ENCODE results near the gene ACOT7.

DNA sequence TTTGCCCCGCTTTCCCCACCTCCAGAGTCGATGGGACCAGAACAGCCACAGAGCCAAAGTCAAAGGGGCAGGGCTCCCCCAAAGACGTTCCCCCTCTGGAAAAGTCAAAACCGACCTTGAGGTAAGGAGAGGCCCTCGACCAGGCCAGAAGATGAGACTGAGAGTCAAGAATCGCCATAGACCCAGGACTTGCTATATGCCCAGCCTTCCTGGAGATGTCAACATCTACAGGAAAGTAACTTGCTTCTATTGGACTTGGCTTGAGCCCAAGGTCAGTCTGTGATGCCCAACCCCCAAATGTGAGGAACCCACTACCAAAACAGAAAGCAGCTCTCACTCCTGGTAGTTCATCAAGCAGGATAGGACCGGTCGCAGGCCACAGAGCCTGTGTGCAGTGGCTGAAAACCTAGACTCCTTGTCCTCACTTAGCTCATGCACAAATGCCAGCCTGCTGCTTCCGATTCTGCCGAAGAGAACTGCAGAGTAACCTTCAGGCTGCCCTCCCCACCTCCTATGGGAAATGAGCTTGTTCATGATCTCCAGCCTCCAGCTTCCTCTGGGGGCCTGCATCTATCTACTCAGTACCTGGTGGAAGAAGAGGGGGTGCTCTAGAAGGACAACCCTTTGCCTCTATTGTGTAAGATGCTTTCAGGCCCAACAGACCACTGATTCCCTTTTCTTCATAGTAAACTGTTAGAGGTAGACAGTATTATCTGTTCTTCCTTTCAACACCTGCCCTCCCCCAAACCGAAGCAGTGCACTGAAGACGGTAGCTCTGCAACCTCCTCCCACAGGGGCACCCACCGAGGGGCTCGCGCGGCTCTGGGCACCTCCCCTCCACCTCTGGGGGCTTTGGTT, 1.4 kb downstream of the ACOT7 start:
- TF ChIP-seq, protein P1, sequence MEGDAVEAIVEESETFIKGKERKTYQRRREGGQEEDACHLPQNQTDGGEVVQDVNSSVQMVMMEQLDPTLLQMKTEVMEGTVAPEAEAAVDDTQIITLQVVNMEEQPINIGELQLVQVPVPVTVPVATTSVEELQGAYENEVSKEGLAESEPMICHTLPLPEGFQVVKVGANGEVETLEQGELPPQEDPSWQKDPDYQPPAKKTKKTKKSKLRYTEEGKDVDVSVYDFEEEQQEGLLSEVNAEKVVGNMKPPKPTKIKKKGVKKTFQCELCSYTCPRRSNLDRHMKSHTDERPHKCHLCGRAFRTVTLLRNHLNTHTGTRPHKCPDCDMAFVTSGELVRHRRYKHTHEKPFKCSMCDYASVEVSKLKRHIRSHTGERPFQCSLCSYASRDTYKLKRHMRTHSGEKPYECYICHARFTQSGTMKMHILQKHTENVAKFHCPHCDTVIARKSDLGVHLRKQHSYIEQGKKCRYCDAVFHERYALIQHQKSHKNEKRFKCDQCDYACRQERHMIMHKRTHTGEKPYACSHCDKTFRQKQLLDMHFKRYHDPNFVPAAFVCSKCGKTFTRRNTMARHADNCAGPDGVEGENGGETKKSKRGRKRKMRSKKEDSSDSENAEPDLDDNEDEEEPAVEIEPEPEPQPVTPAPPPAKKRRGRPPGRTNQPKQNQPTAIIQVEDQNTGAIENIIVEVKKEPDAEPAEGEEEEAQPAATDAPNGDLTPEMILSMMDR (IDR thresholded peaks at IDR 0.05): no peak
- TF ChIP-seq POLR2A (IDR thresholded peaks at IDR 0.05) (no peak), POLR2AphosphoS5 (IDR thresholded peaks at IDR 0.05) (no peak)

Data from prostate gland (tissue), 2 donors.